TTC549 (cell line): ENCODE results near the gene DOCK2.
"Not testable (repeated sequence)": the region's sequence is repeated elsewhere in the genome, so short reads cannot be mapped to it uniquely, and the experiment has no call there.

Source experiments
- FAIRE-seq: peaks from 2 replicates; lab custom pipeline; 2012; peaks lifted over from hg19 to GRCh38; lab: Jason Lieb, UNC

The DOCK2 gene

GRCh38 chr5:169828385-169828784 lies 191.3 kb downstream of the DOCK2 start:
- FAIRE-seq: no peak

GRCh38 chr5:169831331-169831730 lies 194.3 kb downstream of the DOCK2 start:
- FAIRE-seq: no peak

- no peak for FAIRE-seq
Observed at GRCh38 chr5:169832304-169832703, 195.2 kb downstream of the DOCK2 start.

- FAIRE-seq: no peak
Observed at GRCh38 chr5:169832845-169833244, 195.8 kb downstream of the DOCK2 start.

GRCh38 chr5:169833681-169834292 lies 196.7 kb downstream of the DOCK2 start:
- not testable (repeated sequence) for FAIRE-seq

GRCh38 chr5:169834540-169834939 lies 197.5 kb downstream of the DOCK2 start:
- FAIRE-seq: not testable (repeated sequence)

- FAIRE-seq: no peak
Observed at GRCh38 chr5:169836835-169837536, 199.9 kb downstream of the DOCK2 start.

- no peak for FAIRE-seq
Observed at GRCh38 chr5:169837686-169838085, 200.6 kb downstream of the DOCK2 start.

GRCh38 chr5:169838688-169839087 lies 201.6 kb downstream of the DOCK2 start:
- no peak for FAIRE-seq

- FAIRE-seq: no peak
Observed at GRCh38 chr5:169840405-169840804, 203.3 kb downstream of the DOCK2 start.

- no peak for FAIRE-seq
Observed at GRCh38 chr5:169842699-169843098, 205.6 kb downstream of the DOCK2 start.

- no peak for FAIRE-seq
Observed at GRCh38 chr5:169847519-169847918, 210.4 kb downstream of the DOCK2 start.

GRCh38 chr5:169848271-169848670 lies 211.2 kb downstream of the DOCK2 start:
- FAIRE-seq: no peak

GRCh38 chr5:169848792-169849191 lies 211.7 kb downstream of the DOCK2 start:
- FAIRE-seq: no peak

GRCh38 chr5:169850409-169850808 lies 213.3 kb downstream of the DOCK2 start:
- FAIRE-seq: no peak

- FAIRE-seq: no peak
Observed at GRCh38 chr5:169851321-169851850, 214.3 kb downstream of the DOCK2 start.

- no peak for FAIRE-seq
Observed at GRCh38 chr5:169856571-169856970, 219.5 kb downstream of the DOCK2 start.

- no peak for FAIRE-seq
Observed at GRCh38 chr5:169860585-169860984, 223.5 kb downstream of the DOCK2 start.

- FAIRE-seq: no peak
Observed at GRCh38 chr5:169861433-169861832, 224.4 kb downstream of the DOCK2 start.

GRCh38 chr5:169861934-169862333 lies 224.9 kb downstream of the DOCK2 start:
- no peak for FAIRE-seq

- no peak for FAIRE-seq
Observed at GRCh38 chr5:169862391-169862811, 225.3 kb downstream of the DOCK2 start.

- no peak for FAIRE-seq
Observed at GRCh38 chr5:169864483-169864882, 227.4 kb downstream of the DOCK2 start.

GRCh38 chr5:169867347-169867746 lies 230.3 kb downstream of the DOCK2 start:
- FAIRE-seq: no peak

- no peak for FAIRE-seq
Observed at GRCh38 chr5:169869066-169869465, 232.0 kb downstream of the DOCK2 start.
